Naive thymus-derived CD4-positive, alpha-beta T cell (primary cell): ENCODE results near the gene PAK6. TPM values are rescaled to one million over a fixed set of nuclear protein-coding genes. Genes with fewer than 3 reads are reported as not detected.
A peak's percentile ranks its signal among the peaks of the same experiment; 100 is the strongest.

ENCODE experiments used
- ATAC-seq: fragments of 150-1000 bp; cut with Tn5 transposase; 2 replicates; pipeline ENCODE4 v1.10.0; 2021; ENCODE audit warnings: mild to moderate bottlenecking, moderate library complexity
- CTCF ChIA-PET: fragments of 350-600 bp; sonication (Branson Sonifier 250); formaldehyde crosslinking; loops from one replicate; lab custom pipeline; 2021; ENCODE audit warnings: antibody characterized with exemption; lab: Charles Lee
- POLR2A ChIA-PET: fragments of 350-600 bp; sonication (Branson Sonifier 250); formaldehyde crosslinking; loops from one replicate; lab custom pipeline; 2021; ENCODE audit warnings: antibody characterized with exemption, inconsistent platforms; lab: Charles Lee
- DNase-seq, 9 donors: peaks; one replicate each; pipeline versions ENCODE4 v3.0.0 to v3.0.0-alpha.2; 2020 to 2022; ENCODE audit warnings: mixed read lengths in 1 of 9
- H3K27ac ChIP-seq: one replicate; pipeline ENCODE4 v1.7.0; 2013; ENCODE audit warnings: mild to moderate bottlenecking, low read depth, low read length, moderate library complexity
- H3K27me3 ChIP-seq, 2 donors: one replicate each; pipeline ENCODE4 v1.7.0; 2013; ENCODE audit warnings: low read length in 2 of 2, mild to moderate bottlenecking in 2 of 2, moderate library complexity in 2 of 2; ENCODE audit not compliant: control insufficient read depth in 2 of 2, insufficient read depth in 2 of 2
- H3K36me3 ChIP-seq, 3 experiments: 1 replicate in 2 of 3; 2 replicates in 1 of 3; pipeline ENCODE4 v1.7.0; 2013; ENCODE audit warnings: low read length in 3 of 3, mild to moderate bottlenecking in 3 of 3, moderate library complexity in 1 of 3; ENCODE audit not compliant: insufficient read depth in 3 of 3, control insufficient read depth in 2 of 3
- H3K4me1 ChIP-seq, 2 donors: one replicate each; pipeline ENCODE4 v1.7.0; 2013; ENCODE audit warnings: low read length in 2 of 2, mild to moderate bottlenecking in 2 of 2, moderate library complexity in 1 of 2; ENCODE audit not compliant: control insufficient read depth in 2 of 2, insufficient read depth in 2 of 2
- H3K4me3 ChIP-seq: 2 replicates; pipeline ENCODE4 v1.7.0; 2013; ENCODE audit warnings: mild to moderate bottlenecking, low read length
- H3K9me3 ChIP-seq, 3 experiments: 1 replicate in 2 of 3; 2 replicates in 1 of 3; pipeline ENCODE4 v1.7.0; 2013; ENCODE audit warnings: low read length in 3 of 3; ENCODE audit not compliant: control insufficient read depth in 2 of 3
- H3K27ac Mint-ChIP-seq, 9 donors: one replicate each; pipeline ENCODE4 v1.8.0; 2020 to 2022; ENCODE audit warnings: mixed read lengths in 9 of 9, mild to moderate bottlenecking in 8 of 9, moderate library complexity in 5 of 9, inconsistent platforms in 2 of 9
- H3K27me3 Mint-ChIP-seq, 5 donors: one replicate each; pipeline ENCODE4 v1.8.0; 2021 to 2022; ENCODE audit warnings: mixed read lengths in 5 of 5, mild to moderate bottlenecking in 1 of 5
- H3K36me3 Mint-ChIP-seq, 5 donors: one replicate each; pipeline ENCODE4 v1.8.0; 2020 to 2022; ENCODE audit warnings: mixed read lengths in 5 of 5, mild to moderate bottlenecking in 3 of 5, inconsistent platforms in 1 of 5
- H3K4me1 Mint-ChIP-seq, 7 donors: one replicate each; pipeline ENCODE4 v1.8.0; 2020 to 2022; ENCODE audit warnings: mixed read lengths in 7 of 7, mild to moderate bottlenecking in 3 of 7, inconsistent platforms in 1 of 7
- H3K4me3 Mint-ChIP-seq, 10 donors: one replicate each; pipeline ENCODE4 v1.8.0; 2020 to 2022; ENCODE audit warnings: mild to moderate bottlenecking in 10 of 10, mixed read lengths in 10 of 10, moderate library complexity in 6 of 10, inconsistent platforms in 2 of 10
- H3K9me3 Mint-ChIP-seq, 11 donors: one replicate each; pipeline ENCODE4 v1.8.0; 2020 to 2022; ENCODE audit warnings: mixed read lengths in 11 of 11, mild to moderate bottlenecking in 4 of 11, inconsistent platforms in 1 of 11, moderate library complexity in 1 of 11
- intact Hi-C, 2 donors: fragments of 100-400 bp; cut with micrococcal nuclease; formaldehyde crosslinking; loops; one replicate each; pipeline ENCODE4 v1.15.1; 2023
- polyA plus RNA-seq, 2 donors: library from polyadenylated mRNA; unstranded; fragments of 300-500 nt; fragmentation: Illumina TruSeq; gene quantifications; one replicate each; pipeline ENCODE4 v1.2.3, GENCODE V29; 2021
- total RNA-seq, 6 experiments: library from RNA in 5 of 6; stranded (reverse) in 5 of 6; gene quantifications; 1 replicate in 5 of 6; 2 replicates in 1 of 6; pipeline ENCODE4 v1.2.3 and lab custom pipeline; 2021 to 2026

The PAK6 gene
- total and polyA plus RNA-seq, 7 experiments from 2014 or later = 0.58 to 1.9 TPM; not detected in 5

- Mint-ChIP-seq H3K4me3 (peak overlapping the region in 7 of 10 donors; percentile 12 to 88 (median 69)), H3K36me3 (peaks cover 0 to 11% (median 0%) of the 10 kb centered on the region in 5 donors), H3K27ac (no peak overlapping the region), H3K27me3 (peaks cover 0 to 7% (median 0%) of the 10 kb centered on the region in 5 donors), H3K9me3 (no peaks in the 10 kb centered on the region), H3K4me1 (peaks cover 15 to 56% (median 47%) of the 10 kb centered on the region in 7 donors)
- no peak overlapping the region for H3K4me3 ChIP-seq
- ChIA-PET POLR2A (interaction anchor here (0.7 to 4.9 kb wide), 6 partner anchors 10 to 131 kb away, joined by 4 to 35 read pairs (median 8); partner anchors contain the start of genes KNSTRN and PLCB2), CTCF (interaction anchor here (0.7 to 5.0 kb wide), 8 partner anchors 8 to 488 kb away, joined by 3 to 38 read pairs (median 5); no protein-coding TSS in a partner anchor)
- peaks cover 15% of the 10 kb centered on the region in 2 donors for H3K4me1 ChIP-seq
- no peaks in the 10 kb centered on the region for H3K27me3 ChIP-seq
- no peak overlapping the region for H3K27ac ChIP-seq
- DNase-seq = no peak
- no peak for ATAC-seq
- no peaks in the 10 kb centered on the region for H3K36me3 ChIP-seq
- no peaks in the 10 kb centered on the region for H3K9me3 ChIP-seq
- intact Hi-C loops = loop anchor here in 1 of 2 donors (2.0 kb wide), 1 partner anchor 33 kb away; the partner anchor contains the start of gene DISP2
Observed at GRCh38 chr15:40325700-40326099, 86.8 kb downstream of the PAK6 start.

Other genes with a start within 250 kb of the PAK6 start
- 100 to 1,000 TPM in 4 of 5 experiments, 10 to 100 TPM in 1; 92.1 to 157 (median 111) TPM for gene SRP14, start 199.9 kb upstream of the PAK6 start, total RNA-seq
- 100 to 1,000 TPM; 787 to 963 TPM for gene SRP14, start 199.9 kb upstream of the PAK6 start, polyA plus RNA-seq
- gene BMF, start 130.2 kb upstream of the PAK6 start, total RNA-seq = 10 to 100 TPM in 4 of 5 experiments, 1 to 10 TPM in 1; 7.7 to 31.1 (median 19.6) TPM
- 1 to 10 TPM; 1.5 to 2.9 TPM for gene BMF, start 130.2 kb upstream of the PAK6 start, polyA plus RNA-seq
- 10 to 100 TPM in 1 of 5 experiments, 1 to 10 TPM in 2, under 1 TPM in 2; 0.41 to 55.7 (median 1.2) TPM for gene BUB1B, start 78.0 kb upstream of the PAK6 start, total RNA-seq
- gene BUB1B, start 78.0 kb upstream of the PAK6 start, polyA plus RNA-seq = not detected
- gene ANKRD63, start 44.0 kb downstream of the PAK6 start, total RNA-seq = under 1 TPM in 2 of 5 experiments, not detected in 3; 0.27 TPM
- gene ANKRD63, start 44.0 kb downstream of the PAK6 start, polyA plus RNA-seq = not detected
- gene PLCB2, start 68.9 kb downstream of the PAK6 start, total RNA-seq = 100 to 1,000 TPM; 179 to 359 (median 186) TPM
- 10 to 100 TPM; 19.8 to 28.4 TPM for gene PLCB2, start 68.9 kb downstream of the PAK6 start, polyA plus RNA-seq
- gene INAFM2, start 84.6 kb downstream of the PAK6 start, total RNA-seq = 10 to 100 TPM in 3 of 5 experiments, 1 to 10 TPM in 2; 7.1 to 21.2 (median 12.7) TPM
- gene INAFM2, start 84.6 kb downstream of the PAK6 start, polyA plus RNA-seq = 1 to 10 TPM; 2.0 to 2.2 TPM
- gene CCDC9B, start 101.9 kb downstream of the PAK6 start, total RNA-seq = 1 to 10 TPM in 4 of 5 experiments, under 1 TPM in 1; 0.73 to 2.7 (median 1.6) TPM
- gene CCDC9B, start 101.9 kb downstream of the PAK6 start, polyA plus RNA-seq = under 1 TPM; 0.07 to 0.30 TPM
- gene PHGR1, start 112.0 kb downstream of the PAK6 start, total RNA-seq = not detected
- not detected for gene PHGR1, start 112.0 kb downstream of the PAK6 start, polyA plus RNA-seq
- gene DISP2, start 119.2 kb downstream of the PAK6 start, total RNA-seq = under 1 TPM in 4 of 5 experiments, not detected in 1; 0.05 to 0.51 (median 0.07) TPM
- not detected for gene DISP2, start 119.2 kb downstream of the PAK6 start, polyA plus RNA-seq
- 10 to 100 TPM in 1 of 5 experiments, 1 to 10 TPM in 4; 3.7 to 39.6 (median 6.2) TPM for gene KNSTRN, start 143.7 kb downstream of the PAK6 start, total RNA-seq
- 1 to 10 TPM; 3.7 to 5.2 TPM for gene KNSTRN, start 143.7 kb downstream of the PAK6 start, polyA plus RNA-seq
- gene IVD, start 166.7 kb downstream of the PAK6 start, total RNA-seq = 10 to 100 TPM; 47.2 to 81.8 (median 64.7) TPM
- gene IVD, start 166.7 kb downstream of the PAK6 start, polyA plus RNA-seq = 10 to 100 TPM; 27.1 to 42.4 TPM
- gene BAHD1, start 201.9 kb downstream of the PAK6 start, total RNA-seq = 10 to 100 TPM; 28.4 to 48.8 (median 31.2) TPM
- 1 to 10 TPM; 2.2 to 3.9 TPM for gene BAHD1, start 201.9 kb downstream of the PAK6 start, polyA plus RNA-seq
- gene CHST14, start 231.9 kb downstream of the PAK6 start, total RNA-seq = 10 to 100 TPM in 3 of 5 experiments, 1 to 10 TPM in 2; 7.3 to 12.5 (median 10.8) TPM
- 1 to 10 TPM in 1 of 2 donors, under 1 TPM in 1; 0.83 to 1.4 TPM for gene CHST14, start 231.9 kb downstream of the PAK6 start, polyA plus RNA-seq